Muscle layer of duodenum (tissue), 2 donors: ENCODE results near the gene CLUH.
"Not testable (repeated sequence)": the region's sequence is repeated elsewhere in the genome, so short reads cannot be mapped to it uniquely, and the experiment has no call there.

Experiments
- H3K27ac ChIP-seq: one replicate; pipeline ENCODE4 v1.7.0; 2013; ENCODE audit warnings: mild to moderate bottlenecking, low read length
- H3K27me3 ChIP-seq: one replicate; pipeline ENCODE4 v1.7.0; 2013; ENCODE audit warnings: low read depth, mild to moderate bottlenecking, control low read depth, low read length
- H3K36me3 ChIP-seq, 2 donors: one replicate each; pipeline ENCODE4 v1.7.0; 2013; ENCODE audit warnings: low read length in 2 of 2, control low read depth in 1 of 2, mild to moderate bottlenecking in 1 of 2; ENCODE audit not compliant: insufficient read depth in 2 of 2, control insufficient read depth in 1 of 2
- H3K4me1 ChIP-seq, 2 donors: one replicate each; pipeline ENCODE4 v1.7.0; 2013; ENCODE audit warnings: low read length in 2 of 2, mild to moderate bottlenecking in 2 of 2, control low read depth in 1 of 2, moderate library complexity in 1 of 2; ENCODE audit not compliant: insufficient read depth in 2 of 2, control insufficient read depth in 1 of 2
- H3K4me3 ChIP-seq, 2 donors: one replicate each; pipeline ENCODE4 v1.7.0; 2013; ENCODE audit warnings: low read length in 2 of 2, low read depth in 1 of 2, mild to moderate bottlenecking in 1 of 2
- H3K9me3 ChIP-seq, 2 donors: one replicate each; pipeline ENCODE4 v1.7.0; 2013; ENCODE audit warnings: low read length in 2 of 2, control low read depth in 1 of 2, mild to moderate bottlenecking in 1 of 2; ENCODE audit not compliant: control insufficient read depth in 1 of 2
- donor health status: healthy.

The CLUH gene

DNA sequence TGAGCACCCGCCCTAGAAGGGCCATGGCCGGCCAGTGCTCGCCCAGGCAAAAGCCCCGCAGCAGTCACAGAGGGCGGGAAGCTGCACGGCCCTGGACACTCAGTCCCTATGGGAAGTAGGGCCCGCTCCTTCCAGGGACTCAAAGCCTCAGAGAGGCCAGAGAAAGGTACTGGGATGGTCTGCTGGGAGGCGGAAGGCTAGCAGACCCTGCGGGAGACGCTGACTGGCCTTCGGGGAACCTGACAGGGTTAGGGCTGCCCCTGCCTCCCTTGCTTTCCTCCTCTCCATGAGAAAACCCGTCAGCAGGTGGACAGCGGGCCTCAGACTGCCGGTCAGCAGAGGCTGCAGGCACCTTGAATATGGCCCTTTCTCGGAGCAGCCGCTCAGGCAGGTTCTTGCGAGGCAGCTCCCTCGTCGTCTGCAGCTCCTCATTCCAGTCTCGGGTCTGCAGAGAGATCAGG, 11.5 kb downstream of the CLUH start:
- H3K9me3 ChIP-seq = no peaks in the 10 kb centered on the region
- no peaks in the 10 kb centered on the region for H3K27me3 ChIP-seq
- no peak overlapping the region for H3K27ac ChIP-seq
- H3K36me3 ChIP-seq = peaks cover 22 to 92% of the 10 kb centered on the region in 2 donors
- H3K4me1 ChIP-seq = no peaks in the 10 kb centered on the region
- H3K4me3 ChIP-seq = no peak overlapping the region

DNA sequence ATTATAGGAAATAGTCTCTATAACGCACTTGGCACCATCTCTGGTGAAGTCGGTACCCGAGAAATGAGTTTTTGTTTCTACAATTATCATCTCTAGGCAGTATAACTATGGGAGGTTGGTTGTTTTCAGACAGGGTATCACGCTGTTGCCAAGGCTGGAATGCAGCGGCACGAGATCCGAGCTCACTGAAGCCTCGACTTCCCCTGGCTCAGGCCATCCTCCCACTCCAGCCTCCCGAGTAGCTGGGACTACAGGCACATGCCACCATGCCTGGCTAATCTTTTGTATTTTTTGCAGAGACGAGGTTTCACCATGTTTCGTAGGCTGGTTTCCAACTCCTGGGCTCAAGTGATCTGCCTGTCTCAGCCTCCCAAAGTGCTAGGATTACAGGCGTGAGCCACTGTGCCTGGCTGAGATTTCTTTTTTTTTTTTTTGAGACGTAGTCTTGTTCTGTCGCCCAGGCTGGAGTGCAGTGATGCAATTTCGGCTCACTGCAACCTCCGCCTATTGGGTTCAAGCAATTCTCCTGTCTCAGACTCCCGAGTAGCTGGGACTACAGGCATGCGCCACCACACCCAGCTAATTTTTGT, 12.3 kb downstream of the CLUH start:
- not testable (repeated sequence) for H3K4me1 ChIP-seq, H3K9me3 ChIP-seq, H3K4me3 ChIP-seq, H3K27me3 ChIP-seq, H3K27ac ChIP-seq
- H3K36me3 ChIP-seq = peaks cover 22 to 94% of the 10 kb centered on the region in 2 donors

DNA sequence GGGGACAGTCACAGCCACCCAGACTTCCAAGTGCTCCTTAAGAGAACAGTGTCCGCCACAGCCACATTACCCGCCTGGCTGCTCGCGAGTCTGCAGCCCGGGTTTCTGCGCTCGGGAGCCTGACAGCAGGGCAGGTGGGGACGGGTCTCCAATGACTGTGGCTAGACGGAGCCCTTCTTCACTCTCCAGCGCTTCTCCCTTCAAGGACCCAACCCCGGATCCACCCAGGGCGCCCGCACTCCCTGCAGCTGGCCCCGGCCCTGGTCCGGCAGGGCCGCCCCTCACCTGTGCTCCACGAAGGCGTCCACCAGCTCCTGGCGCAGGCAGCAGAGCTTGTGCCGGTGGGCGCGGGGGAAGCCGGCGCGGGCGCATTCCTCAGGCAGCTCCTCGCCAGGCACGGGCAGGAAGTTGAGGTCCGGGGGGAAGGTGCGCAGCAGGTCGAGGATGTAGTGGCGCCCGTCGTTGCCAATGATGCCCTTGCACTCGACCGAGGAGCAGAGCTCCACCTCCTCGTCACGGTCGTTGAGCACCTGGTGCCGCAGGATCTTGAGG, 13.9 kb downstream of the CLUH start:
- Histone ChIP-seq H3K27me3 (no peaks in the 10 kb centered on the region), H3K36me3 (peaks cover 28 to 91% of the 10 kb centered on the region in 2 donors), H3K4me3 (no peak overlapping the region), H3K4me1 (no peaks in the 10 kb centered on the region), H3K27ac (no peak overlapping the region), H3K9me3 (no peaks in the 10 kb centered on the region)

DNA sequence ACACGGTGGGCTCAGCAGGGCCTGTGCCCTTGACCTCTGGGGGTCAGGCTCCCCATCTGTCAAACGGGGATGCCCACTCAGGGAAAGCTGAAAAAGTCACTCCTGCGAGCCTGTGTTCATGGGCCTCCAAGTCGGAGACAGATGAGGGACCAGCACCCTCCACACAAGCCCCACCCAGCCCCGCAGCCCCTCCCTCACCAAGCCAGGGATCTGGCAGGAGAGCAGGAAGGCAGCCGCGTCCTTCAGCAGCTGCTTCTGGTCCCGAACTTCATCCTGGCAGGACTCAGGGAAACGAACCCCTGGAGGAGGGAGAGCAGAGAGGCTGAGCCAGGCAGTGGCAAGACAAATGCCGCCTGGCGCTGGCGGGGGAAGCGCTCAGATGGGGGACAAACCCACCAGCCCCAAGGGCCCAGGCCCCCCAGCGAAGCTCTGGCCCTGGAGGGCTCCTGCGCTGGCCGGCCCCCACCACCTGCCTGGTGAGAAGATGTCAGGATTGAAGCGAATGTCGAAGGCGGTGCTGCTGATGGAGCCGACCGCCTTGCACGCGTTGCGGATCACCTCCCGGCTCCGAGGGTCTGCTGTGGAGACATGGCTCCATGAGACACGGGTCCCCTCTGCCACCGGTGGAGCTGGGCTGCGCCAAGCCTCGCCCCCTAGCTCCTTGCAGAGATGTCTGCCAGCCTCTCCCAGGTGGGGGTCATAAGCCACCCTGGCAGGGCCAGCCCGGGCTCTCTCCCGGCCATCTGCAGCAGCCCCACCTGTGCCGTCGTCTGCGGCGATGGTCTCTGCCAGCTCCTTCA, 15.4 kb downstream of the CLUH start:
- no peak overlapping the region for H3K27ac ChIP-seq
- no peaks in the 10 kb centered on the region for H3K27me3 ChIP-seq
- H3K36me3 ChIP-seq = peaks cover 22 to 92% of the 10 kb centered on the region in 2 donors
- H3K9me3 ChIP-seq = no peaks in the 10 kb centered on the region
- no peak overlapping the region for H3K4me3 ChIP-seq
- no peaks in the 10 kb centered on the region for H3K4me1 ChIP-seq

DNA sequence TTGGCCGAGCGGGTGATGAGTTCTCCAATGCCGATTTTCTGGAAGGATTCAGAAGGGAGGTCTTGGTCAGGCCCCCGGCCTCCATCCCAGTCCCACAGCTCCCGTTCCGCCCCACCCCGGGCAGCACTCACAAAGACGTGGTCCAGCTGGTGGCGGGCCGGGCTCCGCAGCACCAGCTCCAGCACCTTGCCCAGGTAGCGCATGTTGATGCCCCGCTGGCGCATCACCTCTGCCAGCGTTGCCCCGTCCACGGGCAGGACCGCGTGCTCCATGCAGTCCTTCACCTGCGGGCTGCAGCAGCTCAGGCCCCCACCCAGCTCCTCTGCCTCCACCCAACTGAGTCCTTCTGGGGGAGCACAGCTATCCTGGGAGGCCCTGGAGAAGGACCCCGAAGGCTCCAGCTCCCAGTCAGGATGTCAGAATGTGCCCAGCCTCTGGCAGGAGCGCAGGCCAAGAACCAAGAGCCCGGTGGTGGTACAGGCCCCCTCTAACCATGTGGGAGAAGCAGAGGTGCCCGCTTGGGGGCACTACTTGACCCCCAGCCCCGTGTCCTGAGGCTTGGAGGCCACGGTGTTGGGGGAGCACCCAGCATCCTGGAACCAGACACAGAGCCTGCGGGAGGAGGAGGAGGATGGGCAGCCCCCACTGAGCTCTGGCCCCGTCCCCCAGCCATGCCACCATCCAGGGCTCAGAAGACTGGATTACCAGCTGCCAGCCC, 16.2 kb downstream of the CLUH start:
- H3K4me3 ChIP-seq = no peak overlapping the region
- H3K27me3 ChIP-seq = no peaks in the 10 kb centered on the region
- H3K27ac ChIP-seq = no peak overlapping the region
- H3K36me3 ChIP-seq = peaks cover 22 to 92% of the 10 kb centered on the region in 2 donors
- H3K9me3 ChIP-seq = no peaks in the 10 kb centered on the region
- no peaks in the 10 kb centered on the region for H3K4me1 ChIP-seq

DNA sequence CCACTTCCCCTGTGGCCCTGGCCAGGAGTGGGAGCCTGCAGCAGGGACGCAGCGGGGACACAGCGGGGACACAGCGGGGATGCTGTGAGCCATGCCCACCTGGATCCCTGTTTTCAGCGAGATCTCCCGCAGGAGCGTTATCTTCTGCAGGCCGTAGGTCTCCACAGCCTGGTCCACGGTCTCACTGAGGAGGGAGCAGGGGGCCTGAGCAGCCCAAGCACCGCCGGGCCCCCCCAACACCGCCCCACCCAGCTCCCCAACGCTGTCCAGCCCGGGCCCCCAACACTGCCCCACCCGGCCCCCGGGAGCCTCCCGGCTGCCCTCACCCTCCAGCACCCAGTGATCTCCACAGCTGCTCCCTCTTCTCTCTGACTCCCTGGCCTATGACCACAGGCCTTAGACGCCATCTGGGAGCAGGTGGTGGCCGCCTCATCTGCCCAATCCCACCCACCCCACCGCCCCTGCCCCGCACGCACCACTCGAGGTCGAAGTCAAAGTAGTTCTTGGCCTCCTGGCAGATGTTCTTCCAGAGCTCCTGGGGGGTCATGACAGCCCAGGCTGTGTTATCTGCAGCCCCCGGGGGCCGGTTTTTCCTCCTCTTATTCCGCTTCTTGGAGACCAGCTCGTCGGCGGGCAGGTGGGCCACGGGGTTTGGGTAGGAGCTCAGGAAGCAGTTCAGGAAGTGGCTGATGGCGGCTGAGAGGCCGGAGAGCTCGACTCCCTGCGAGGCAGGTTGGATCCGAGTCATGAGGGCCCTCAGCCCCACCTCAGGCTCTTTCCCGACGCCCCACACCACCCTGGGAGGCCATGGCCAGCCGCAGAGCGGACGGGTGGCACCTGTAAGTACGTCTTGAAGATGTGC, 17.0 kb downstream of the CLUH start:
- H3K27me3 ChIP-seq = no peaks in the 10 kb centered on the region
- H3K4me1 ChIP-seq = no peaks in the 10 kb centered on the region
- H3K36me3 ChIP-seq = peaks cover 22 to 90% of the 10 kb centered on the region in 2 donors
- no peak overlapping the region for H3K27ac ChIP-seq
- H3K9me3 ChIP-seq = no peaks in the 10 kb centered on the region
- no peak overlapping the region for H3K4me3 ChIP-seq

DNA sequence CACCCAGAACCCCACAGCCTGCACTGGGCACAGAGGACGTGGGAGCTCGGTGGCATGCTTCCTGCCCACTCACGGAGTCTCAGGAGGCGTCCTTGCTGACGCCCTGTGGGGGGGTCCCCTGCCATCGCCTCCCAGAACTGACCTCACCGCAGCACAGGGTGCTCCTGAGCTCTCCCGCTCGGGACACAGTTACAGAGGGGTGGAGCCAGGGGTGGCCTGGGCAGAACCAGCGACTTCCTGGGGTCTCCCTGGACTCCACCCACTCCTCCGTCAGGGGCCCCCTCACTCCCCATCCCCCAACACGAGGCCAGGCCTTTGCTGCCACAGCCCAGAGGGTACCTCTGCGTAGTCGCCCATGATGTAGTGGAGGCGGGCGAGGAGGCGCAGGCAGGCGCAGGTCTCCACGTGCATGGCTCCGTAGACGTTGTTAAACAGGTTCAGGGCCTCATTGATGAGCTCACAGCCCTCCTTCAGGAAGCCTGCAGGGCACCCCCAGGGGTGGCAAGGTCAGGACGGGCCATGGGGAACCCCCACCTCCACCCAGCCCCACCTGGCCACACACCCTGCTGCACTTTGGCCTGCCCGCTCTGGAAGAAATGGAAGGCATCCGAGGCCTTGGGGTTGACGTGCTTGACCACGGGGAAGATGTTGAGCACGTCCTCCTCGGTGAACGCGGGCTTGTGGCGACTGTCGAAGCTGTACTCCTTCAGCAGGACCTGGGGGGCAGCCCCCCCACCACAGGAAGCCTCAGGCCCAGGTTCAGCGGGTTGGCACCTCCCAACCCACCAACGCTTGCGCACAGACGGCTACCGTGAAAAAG, 17.8 kb downstream of the CLUH start:
- Histone ChIP-seq H3K27ac (no peak overlapping the region), H3K27me3 (no peaks in the 10 kb centered on the region), H3K4me3 (no peak overlapping the region), H3K9me3 (no peaks in the 10 kb centered on the region), H3K36me3 (peaks cover 18 to 81% of the 10 kb centered on the region in 2 donors), H3K4me1 (no peaks in the 10 kb centered on the region)

DNA sequence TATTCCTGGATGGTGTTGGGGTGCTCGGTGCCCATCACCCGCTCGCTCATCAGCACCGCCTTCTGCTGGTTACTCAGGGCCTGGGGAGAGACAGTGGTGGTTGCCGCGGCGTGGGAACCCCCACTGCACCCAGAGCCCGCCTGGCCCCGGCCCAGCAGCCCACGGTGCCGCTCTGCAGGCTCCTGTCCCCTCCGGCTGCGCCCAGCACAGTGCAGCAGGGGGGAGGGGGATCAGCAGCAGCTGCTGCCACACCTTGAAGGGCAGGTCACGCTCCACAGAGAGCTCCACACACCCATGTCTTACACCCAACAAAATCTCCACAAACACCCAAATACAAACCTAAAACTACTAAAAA, 18.8 kb downstream of the CLUH start:
- Histone ChIP-seq H3K4me3 (no peak overlapping the region), H3K27ac (no peak overlapping the region), H3K9me3 (no peaks in the 10 kb centered on the region), H3K36me3 (peaks cover 12 to 71% of the 10 kb centered on the region in 2 donors), H3K4me1 (peaks cover 0 to 2% of the 10 kb centered on the region in 2 donors), H3K27me3 (no peaks in the 10 kb centered on the region)

DNA sequence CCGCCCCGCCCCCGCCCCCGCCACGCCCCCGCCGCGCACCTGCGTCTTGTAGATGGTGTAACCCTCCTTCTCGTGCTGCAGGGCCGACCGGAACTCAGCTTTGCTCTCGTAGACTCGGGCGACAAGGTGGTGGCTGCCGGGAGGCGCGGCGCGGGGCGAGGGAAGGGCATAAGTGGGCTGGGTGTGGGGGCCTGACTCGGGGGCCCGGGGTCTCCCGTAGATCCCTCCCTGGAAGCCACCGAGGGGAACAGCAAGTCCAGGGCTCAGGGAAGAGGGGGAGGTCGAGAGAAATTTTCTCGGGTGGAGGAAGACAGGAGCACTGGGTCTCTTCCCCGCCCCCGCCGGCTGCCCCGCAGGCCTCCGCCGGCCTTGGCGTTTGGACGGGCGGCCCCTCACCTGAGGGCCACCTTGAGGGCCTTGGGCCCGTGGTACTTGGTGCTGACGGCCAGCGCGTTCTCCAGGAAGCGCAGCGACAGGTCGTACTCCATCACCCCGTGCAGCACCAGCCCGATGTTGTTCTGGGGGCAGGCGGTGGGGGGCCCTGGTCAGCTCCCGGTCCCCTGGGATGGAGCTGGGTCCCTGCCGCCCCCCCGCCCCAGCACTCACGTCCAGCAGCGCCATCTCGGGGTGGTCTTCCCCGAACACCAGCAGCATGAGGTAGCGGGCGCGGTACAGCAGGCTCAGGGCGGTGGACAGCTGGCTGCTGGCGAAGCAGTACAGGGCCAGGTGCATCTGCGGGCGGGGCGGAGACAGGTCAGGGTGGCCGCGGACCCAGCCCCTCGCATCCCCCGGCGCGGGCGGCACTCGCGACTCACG, 19.4 kb downstream of the CLUH start:
- Histone ChIP-seq H3K36me3 (peaks cover 12 to 66% of the 10 kb centered on the region in 2 donors), H3K27ac (no peak overlapping the region), H3K4me1 (peaks cover 0 to 8% of the 10 kb centered on the region in 2 donors)

More for the DNA sequence above, 19.4 kb downstream of the CLUH start:
- no peak overlapping the region for H3K4me3 ChIP-seq
- H3K9me3 ChIP-seq = no peaks in the 10 kb centered on the region
- no peaks in the 10 kb centered on the region for H3K27me3 ChIP-seq
